K562 (cell line): ENCODE results near the gene ZNF74. TPM values are rescaled to one million over a fixed set of nuclear protein-coding genes. Genes with fewer than 3 reads are reported as not detected.
A peak's percentile ranks its signal among the peaks of the same experiment; 100 is the strongest.

Experiments used
- ATF4 ChIP-seq: fragments of 450-650 bp; formaldehyde crosslinking; IDR thresholded peaks from 2 replicates; pipeline ENCODE4 v1.4.0; 2022; ENCODE audit warnings: mild to moderate bottlenecking, moderate library complexity
- CCAR2 ChIP-seq: fragments of 200-400 bp; formaldehyde crosslinking; IDR thresholded peaks from 2 replicates; pipeline ENCODE4 v1.6.1; 2017; ENCODE audit warnings: mild to moderate bottlenecking, low read depth, low read length
- E2F3 ChIP-seq: fragments of 250-450 bp; sonication (Bioruptor Pico); IDR thresholded peaks from 2 replicates; pipeline ENCODE4 v1.4.0; 2020; ENCODE audit warnings: mild to moderate bottlenecking
- ETV6 ChIP-seq, 3 experiments: fragments of 150-350 bp in 1 of 3; sonication (generic) in 1 of 3; formaldehyde crosslinking in 1 of 3; IDR thresholded peaks; 2 replicates each; pipeline versions ENCODE4 v1.6.1 to v1.8.0; 2014 to 2022; ENCODE audit warnings: borderline replicate concordance in 2 of 3, low read depth in 2 of 3, antibody characterized with exemption in 1 of 3, low read length in 1 of 3, mild to moderate bottlenecking in 1 of 3, missing genetic modification reagents in 1 of 3
- HEY1 ChIP-seq: fragments of 250-450 bp; sonication (Bioruptor Pico); IDR thresholded peaks from 2 replicates; pipeline ENCODE4 v1.5.0; 2020; ENCODE audit warnings: mild to moderate bottlenecking, moderate library complexity, borderline replicate concordance
- KLF6 ChIP-seq: fragments of 250-450 bp; sonication (Bioruptor Pico); IDR thresholded peaks from 2 replicates; pipeline ENCODE4 v1.4.0; 2020; ENCODE audit warnings: mild to moderate bottlenecking, moderate library complexity, borderline replicate concordance
- NFE2 ChIP-seq: IDR thresholded peaks from 2 replicates; pipeline ENCODE4 v1.6.1; 2014; ENCODE audit warnings: antibody characterized with exemption, low read depth
- NR2F6 ChIP-seq: fragments of 450-650 bp; formaldehyde crosslinking; IDR thresholded peaks from 2 replicates; pipeline ENCODE4 v1.4.0; 2020; ENCODE audit warnings: mild to moderate bottlenecking
- RHOXF2B ChIP-seq: fragments of 250-450 bp; sonication (Bioruptor Pico); conservative IDR thresholded peaks from 2 replicates; pipeline ENCODE4 v1.5.1; 2021
- SRSF7 ChIP-seq: fragments of 200-400 bp; formaldehyde crosslinking; optimal IDR thresholded peaks from 2 replicates; pipeline ENCODE3; 2017; ENCODE audit warnings: mild to moderate bottlenecking, low read depth, low read length
- TRIM25 ChIP-seq: fragments of 450-650 bp; IDR thresholded peaks from 2 replicates; pipeline ENCODE4 v1.7.0; 2016; ENCODE audit warnings: borderline replicate concordance
- ZBTB7A ChIP-seq: IDR thresholded peaks from 2 replicates; pipeline ENCODE4 v1.6.1; 2011; ENCODE audit warnings: low read depth, mild to moderate bottlenecking, low read length, moderate library complexity, borderline replicate concordance; ENCODE audit not compliant: control insufficient read depth
- ZNF282 ChIP-seq: sonication (generic); formaldehyde crosslinking; IDR thresholded peaks from 2 replicates; pipeline ENCODE4 v1.8.1; 2023; ENCODE audit warnings: missing genetic modification reagents
- ZNF79 ChIP-seq: fragments of 250-450 bp; sonication (Bioruptor Pico); IDR thresholded peaks from 2 replicates; pipeline ENCODE4 v1.4.0; 2020; ENCODE audit warnings: low read depth, mild to moderate bottlenecking, moderate library complexity
- polyA plus RNA-seq, 8 experiments: library from polyadenylated mRNA; depleted of rRNA in 4 of 8; stranded (reverse) in 5 of 8; unstranded in 3 of 8; fragments of >200 nt; fragmentation: Nextera tagmentation in 2 of 8; fragmentation: Illumina TruSeq in 1 of 8; extraction: Ambion mirVana in 2 of 8; extraction: Trizol in 1 of 8; gene quantifications; 2 replicates each; pipeline versions ENCODE4 v1.2.1 to v1.2.3, GENCODE V29; 2011 to 2014; ENCODE audit warnings: inconsistent platforms in 1 of 8, missing spikeins in 1 of 8
- total RNA-seq, 7 experiments: library from RNA; depleted of rRNA in 6 of 7; stranded (reverse); fragments of >200 nt in 6 of 7; fragmentation: Illumina TruSeq in 2 of 7; extraction: Trizol in 2 of 7; gene quantifications; 2 replicates each; pipeline versions ENCODE4 v1.2.1 to v1.2.3, GENCODE V29; 2011 to 2021; ENCODE audit warnings: low replicate concordance in 1 of 7

ZNF74 gene
- total and polyA plus RNA-seq, 9 of the 15 experiments (the other 6 are each of a cell fraction or from before 2014, with no cell fraction given): 2.4 to 53.5 (median 31.5) TPM

- no peak for TF ChIP-seq SRSF7
- TF ChIP-seq ZNF79 (CRISPR knock-in tag): no peak
- no peak for TF ChIP-seq HEY1 (CRISPR knock-in tag)
- TF ChIP-seq RHOXF2B (CRISPR knock-in tag): no peak
- TF ChIP-seq CCAR2: no peak
- TF ChIP-seq KLF6 (CRISPR knock-in tag): no peak
- TF ChIP-seq TRIM25: no peak
- no peak for TF ChIP-seq ETV6 (IDR thresholded peaks at IDR 0.05; ENCODE audit: borderline replicate concordance in 1 of 2, low read depth in 2 of 2, low read length in 1 of 2)
- no peak for TF ChIP-seq ETV6 (CRISPR knock-in tag; IDR thresholded peaks at IDR 0.05; ENCODE audit: borderline replicate concordance)
- no peak for TF ChIP-seq E2F3 (CRISPR knock-in tag)
- TF ChIP-seq NFE2: peak; percentile 79
- no peak for TF ChIP-seq ZNF282 (CRISPR knock-in tag)
- TF ChIP-seq ATF4 (CRISPR knock-in tag): no peak
- TF ChIP-seq ZBTB7A: no peak
- TF ChIP-seq NR2F6 (CRISPR knock-in tag): peak; percentile 54; the same call in 1 of the 2 replicates
These were observed 59.3 kb downstream of the ZNF74 start (continued) for GRCh38 chr22:20453222-20453621.
